ENCODE results near the gene KMT5B.

The KMT5B gene

DNA sequence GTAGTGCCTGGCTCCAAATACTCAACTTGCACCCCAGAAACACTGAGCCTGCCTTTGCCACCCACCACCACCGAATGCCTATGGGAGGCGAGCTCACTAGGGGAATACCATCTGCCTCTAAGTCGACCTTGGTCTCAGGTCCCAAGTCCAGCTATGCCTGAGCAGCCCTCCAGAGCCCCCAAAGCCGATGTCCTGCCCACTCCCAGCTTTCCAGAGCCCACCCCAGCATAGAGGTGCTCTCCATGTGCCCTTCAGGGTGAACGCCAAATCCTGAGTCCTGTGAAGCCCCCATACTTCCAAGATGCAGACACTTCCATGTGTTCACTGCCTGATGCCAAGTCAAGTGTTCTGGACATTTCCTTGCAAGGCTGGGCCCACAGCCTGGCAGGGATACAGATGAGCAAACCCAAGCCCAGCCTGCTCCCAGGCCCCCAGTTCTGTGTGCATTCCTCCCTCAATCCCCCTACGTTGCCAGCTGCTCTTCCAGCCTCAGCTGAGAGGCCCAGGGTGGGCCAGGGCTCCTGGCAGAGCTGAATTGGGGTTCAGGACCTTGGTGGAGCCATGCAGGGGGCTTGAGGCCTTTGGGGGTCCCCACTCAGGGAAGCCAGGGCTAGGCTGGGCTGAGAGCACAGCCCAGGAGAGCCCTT lies 2.6 kb upstream of the KMT5B start:
- DNase-seq = no peak

- peak; percentile 40 for DNase-seq
These were observed 2.0 kb upstream of the KMT5B start for GRCh38 chr11:68215087-68215445.

DNA sequence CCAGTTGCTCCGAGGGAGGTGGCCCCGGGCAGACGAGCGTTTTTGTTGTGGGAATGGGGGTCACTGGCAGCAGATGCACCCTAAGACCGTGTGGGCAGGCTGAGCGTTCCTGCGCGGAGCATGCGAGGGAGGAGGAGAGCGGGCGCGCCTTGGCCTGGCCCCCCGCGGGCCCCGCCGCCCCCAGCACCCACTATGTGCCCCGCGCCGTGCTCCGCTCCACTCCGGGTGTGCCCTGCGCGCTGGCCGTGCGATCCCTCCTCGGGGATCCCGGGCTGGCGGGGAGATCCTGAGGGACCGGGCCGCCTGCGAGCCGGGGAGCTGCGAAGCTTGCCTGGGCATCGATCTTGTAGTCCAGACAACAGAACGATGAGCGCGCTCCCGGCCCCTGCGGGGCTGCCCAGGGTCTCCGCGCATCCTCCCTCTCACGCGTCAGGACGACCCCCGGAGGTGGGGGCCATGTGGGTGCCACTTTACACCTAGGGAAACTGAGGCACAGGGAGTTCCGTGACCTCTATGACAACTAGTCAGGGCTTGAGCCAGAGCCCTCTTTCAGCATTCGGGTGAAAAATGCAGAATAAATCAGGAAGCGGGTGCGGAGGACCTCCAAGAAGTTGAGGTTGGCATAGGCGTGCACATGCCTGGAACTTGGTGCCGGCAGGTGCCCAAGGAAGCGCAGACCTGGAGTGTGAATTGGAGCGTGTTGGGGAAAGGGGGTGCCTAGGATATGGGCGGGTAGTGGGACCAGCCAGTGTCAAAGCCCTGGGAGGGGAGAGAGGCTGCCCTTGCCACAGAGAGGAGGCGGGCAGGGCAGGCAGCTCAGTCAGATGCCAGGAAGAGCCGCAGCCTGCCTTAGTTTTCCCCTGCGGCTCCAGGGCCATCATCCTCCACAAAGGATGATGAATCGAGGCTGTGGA lies 1.3 kb upstream of the KMT5B start:
- DNase-seq = peak; percentile 37

DNA sequence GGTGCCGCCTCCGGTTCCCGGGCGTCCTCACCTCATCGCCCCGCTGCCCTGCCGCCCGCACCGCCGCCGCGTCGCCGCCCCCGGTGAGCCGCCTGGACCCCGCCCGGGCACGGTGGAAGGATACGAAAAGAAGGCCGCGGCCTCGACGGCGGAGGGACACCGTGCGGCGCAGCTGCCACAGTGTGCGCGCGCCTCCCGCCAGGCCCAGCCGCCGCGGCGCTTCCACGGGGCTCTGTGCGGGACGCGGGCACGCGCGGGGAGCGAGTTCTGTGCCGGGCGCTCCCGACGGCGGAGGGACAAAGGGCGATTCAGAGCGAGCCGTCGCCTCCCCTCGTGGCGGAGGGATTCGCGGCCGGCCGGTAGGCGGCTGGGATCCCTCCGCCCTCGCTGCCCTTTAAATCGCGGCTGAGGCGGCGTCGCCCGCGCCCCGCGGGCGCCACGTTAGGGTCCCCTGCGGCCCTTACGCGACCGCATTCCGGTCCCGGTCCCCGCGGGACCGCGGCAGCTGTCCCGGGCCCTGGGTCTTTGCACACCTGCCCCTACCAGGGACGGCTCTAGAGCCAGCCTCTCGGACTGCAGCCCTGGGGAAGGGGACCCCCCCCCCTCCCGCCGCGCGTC lies 568 bp upstream of the KMT5B start:
- DNase-seq = peak; percentile 99

DNA sequence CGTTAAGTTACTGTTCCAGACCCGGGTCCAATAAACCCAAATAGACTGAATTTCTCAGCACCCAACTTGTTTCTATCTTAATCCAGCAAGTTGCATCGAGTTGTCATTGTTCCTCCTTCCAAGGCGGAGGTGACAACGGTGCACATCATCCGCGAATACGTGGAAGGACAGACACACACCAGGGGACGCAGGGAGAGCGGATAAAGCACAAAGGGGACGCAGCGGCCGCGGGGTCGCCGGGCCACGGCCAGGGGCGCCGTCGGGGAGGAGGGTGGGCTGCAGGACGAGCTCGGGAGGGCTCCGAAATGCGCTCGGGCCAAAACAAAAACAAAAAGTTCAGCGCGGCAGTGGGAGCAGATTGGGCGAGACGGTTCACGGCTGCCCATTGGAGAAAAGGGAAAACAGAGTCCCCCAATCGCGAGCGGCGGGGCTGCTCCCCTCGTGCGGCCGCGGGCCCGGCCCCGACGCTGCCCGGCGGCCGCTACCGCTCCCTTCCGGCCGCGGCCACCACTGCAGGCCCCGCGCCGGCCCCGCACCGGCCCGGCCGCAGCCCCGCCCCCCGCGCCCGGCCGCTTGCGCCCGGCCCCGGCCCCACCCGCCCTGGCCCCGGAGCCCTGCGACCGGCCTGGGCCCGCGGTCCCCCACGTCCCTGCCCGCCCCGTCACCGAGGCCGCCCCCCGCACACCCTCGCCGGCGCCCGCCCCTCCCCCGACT lies 518 bp downstream of the KMT5B start:
- peak; percentile 92 for DNase-seq

DNA sequence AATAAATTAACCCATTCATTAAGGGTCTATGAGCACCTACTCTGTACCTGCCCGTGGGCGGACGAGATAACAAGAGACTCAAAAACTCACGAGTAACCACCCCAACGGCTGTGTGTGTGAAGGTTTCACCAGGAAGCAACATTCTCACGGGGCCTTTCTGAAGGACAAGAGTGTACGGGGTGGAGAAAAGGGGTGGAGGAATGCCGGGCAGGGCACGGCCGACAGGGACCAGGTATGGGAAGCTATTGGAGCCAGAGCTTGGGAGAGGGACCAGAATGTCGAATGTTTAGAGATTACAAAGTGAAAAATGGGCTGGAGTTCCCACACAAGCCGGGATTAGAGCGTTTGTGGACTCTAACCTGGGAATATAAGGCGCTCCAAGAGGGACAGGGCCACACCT lies 1.6 kb downstream of the KMT5B start:
- DNase-seq = no peak

DNA sequence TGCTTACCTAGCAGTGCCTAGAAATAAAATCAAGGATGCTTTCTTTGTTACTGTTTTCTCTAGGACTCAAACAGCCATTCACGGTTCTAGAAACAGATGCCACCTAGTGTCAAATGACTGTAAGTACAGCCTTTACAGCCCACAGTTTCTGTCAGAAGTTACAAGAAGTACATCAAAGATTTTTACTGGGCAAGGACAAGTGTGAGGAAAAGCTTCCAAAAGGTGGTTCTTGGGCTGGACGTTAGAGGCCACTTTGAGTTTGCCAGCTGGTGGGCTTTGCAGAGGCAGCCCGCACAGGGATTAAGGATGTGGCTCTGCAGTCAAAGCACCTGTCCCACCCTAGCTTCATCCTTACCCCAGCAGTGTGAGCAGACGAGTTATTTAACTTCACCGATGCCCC lies 6.9 kb downstream of the KMT5B start:
- peak; percentile 76 for DNase-seq

DNA sequence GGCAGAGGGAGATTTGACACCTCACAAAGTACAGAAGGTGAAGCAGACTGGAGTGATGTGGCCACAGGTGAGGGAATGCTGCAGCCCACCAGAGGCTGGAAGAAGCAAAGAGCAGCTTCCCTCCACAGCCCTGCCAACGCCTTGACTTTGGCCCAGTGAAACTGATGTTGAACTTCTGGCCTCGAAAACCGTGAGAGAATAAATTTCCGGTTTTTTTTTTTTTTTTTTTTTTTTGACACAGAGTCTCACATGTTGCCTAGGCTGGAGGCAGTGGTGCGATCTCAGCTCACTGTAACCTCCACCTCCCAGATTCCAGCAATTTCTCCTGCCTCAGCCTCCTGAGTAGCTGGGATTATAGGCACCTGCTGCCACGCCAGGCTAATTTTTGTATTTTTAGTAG lies 8.7 kb downstream of the KMT5B start:
- no peak for DNase-seq

DNA sequence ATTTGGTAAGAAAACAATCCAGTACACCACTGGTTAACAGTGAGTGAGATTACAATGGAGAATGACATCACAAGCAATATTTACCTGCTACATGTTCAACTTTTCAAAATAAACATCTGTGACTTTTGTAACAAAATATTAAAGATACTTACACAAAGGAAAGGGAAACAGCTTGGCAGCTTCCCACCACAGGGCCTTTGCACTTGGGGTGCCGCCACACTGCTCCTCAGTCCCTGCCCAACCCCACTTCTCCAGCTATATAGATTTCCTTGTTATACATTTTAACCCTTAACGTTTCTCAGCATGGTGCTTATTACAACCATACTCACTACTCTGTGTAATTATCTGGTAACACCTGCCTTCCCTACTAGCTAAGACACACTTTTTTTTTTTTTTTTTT lies 10.9 kb downstream of the KMT5B start:
- no peak for DNase-seq

GRCh38 chr11:68201492-68201891 lies 11.6 kb downstream of the KMT5B start:
- DNase-seq = no peak

GRCh38 chr11:68200639-68201038 lies 12.5 kb downstream of the KMT5B start:
- DNase-seq = no peak

- no peak for DNase-seq
These were observed 13.7 kb downstream of the KMT5B start for GRCh38 chr11:68199295-68199987.

- no peak for DNase-seq
These were observed 16.9 kb downstream of the KMT5B start for GRCh38 chr11:68196219-68196618.

DNA sequence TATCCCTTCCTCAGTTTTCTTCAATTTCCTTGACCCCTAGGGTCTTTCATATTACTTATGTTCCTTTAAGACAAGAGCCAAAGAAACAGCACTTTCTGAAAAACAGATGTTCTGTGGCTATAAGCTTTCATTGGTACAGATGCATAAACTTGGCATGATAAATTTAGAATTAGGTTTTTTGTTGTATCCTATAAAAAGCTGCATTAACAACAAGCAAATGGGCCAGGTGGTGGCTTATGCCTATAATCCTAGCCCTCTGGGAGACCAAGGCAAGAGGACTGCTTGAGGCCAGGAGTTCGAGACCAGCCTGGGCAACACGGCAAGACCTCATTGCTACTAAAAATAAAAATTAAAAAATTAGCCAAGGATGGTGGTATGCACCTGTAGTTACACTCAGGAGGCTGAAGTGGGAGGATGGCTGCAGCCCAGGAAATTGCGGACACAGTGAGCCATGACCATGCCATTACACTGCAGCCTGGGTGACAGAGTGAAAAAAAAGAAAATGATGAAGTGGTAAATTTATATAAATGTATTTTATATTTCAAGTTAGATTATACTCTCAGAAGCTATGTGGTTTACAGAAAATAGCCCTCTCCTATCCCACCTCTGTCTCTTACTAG lies 18.3 kb downstream of the KMT5B start:
- no peak for DNase-seq

- no peak for DNase-seq
These were observed 20.1 kb downstream of the KMT5B start for GRCh38 chr11:68193018-68193417.

DNA sequence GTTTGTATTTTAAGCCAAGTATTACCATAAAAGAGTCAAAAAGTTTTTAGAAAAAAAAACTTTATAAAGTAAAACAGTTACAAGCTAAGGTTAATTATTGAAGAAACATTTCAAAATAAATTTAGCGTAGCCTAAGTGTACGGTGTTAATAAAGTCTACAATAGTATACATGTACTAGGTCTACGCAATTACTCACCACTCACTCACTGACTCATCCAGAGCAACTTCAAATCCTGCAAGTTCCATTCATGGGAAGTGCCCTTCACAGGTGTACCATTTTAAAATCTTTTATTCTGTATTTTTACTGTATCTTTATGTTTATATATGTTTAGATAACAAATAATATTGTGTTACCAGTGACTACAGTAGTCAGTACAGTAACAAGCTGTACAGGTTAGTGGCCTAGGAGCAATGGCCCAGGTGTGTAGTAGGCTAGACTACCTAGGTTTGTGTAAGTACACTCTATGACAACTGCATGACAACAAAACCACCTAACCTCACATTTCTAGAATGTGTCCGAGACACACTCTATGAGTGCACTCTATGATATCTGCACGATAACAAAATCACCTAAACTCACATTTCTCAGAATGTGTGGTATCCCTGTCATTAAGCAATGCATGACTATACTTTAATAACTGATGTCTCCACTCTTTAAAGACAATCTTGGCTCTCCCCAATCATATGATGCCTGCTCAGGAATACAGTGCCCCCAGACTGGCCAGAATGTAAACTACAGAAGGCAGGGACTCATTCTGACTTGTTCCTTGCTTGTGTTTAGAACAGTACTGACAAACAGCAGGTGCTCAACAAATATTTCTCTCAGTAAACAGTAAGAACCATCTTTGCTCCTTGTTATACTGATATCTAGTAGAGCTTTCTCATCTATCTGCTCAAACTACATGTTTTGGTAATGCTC lies 21.2 kb downstream of the KMT5B start:
- DNase-seq = no peak

- DNase-seq = no peak
These were observed 23.2 kb downstream of the KMT5B start for GRCh38 chr11:68189888-68190287.

DNA sequence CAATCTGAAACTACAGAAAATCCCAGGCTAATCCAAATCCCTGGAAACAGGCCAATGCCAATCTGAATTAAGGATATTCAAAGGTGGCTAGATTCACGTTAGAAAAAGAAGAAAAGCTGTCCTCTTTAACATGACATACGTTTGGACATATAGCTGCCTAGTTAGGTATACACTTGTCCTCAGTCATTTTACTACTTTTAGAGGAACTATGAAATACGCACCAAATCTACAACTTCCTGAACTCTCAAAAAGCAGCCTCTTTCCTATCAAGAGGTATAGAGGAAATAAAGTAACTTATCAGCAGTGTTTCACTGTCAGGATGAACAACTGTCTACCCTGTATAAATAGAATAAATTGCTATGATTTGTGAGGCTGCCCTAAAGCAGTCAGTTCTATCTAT lies 24.0 kb downstream of the KMT5B start:
- no peak for DNase-seq

DNA sequence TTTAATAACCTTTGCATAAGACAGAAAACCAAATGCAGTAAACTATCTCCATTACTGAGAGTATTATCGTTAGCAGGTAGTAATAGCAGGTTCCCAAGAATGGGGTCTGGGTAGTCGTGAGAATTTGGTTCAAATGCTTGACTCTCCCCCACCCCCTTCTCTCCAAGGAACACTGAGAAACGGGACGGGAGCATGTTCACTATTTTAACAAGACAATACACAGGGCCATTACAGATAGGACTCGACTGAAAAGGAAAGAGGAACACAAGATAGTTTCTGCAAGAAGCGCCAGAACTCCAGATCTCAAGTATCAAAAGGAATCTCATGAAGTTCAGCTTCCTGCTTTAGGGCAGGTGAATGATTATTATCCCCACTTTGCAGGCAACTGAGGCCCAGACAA lies 27.0 kb downstream of the KMT5B start:
- no peak for DNase-seq

DNA sequence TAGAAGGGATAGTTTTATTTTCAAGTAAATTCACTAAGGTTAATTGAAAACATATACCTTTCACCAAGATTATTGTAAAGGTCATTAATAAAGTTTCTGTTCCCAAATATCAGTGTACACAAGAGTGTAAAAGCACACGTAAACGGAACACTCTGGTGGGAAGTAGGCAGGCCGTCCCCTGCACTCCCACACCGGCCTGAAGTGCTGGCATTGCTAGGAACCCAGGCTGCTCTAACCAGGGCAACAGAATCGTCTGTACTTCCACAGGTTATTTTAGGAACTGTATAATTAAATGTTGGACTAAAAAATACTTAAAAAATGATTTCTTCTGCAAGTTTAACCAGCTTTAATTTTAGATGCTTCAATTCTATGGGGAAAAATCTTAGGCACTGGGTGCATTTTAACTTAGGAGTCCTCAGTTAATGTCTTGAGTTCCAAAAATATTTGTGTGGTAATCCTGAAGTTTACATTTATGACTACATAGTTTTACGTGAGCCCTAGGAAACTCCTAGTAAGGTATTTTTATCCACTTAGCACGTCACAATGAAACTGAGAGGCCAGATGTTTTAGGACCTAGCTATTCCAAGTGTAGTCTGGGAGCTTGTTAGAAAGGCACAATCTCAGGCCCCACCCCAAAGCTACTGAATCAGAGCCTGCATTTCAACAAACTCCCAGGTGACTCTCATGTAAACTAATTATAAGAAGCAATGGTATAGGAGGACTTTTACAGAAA lies 31.2 kb downstream of the KMT5B start:
- DNase-seq = no peak

Data from RPMI8226 (cell line).